ENCODE measurements around the gene RNF43.

GRCh38 chr17:58380207-58381123, 36.9 kb downstream of the RNF43 start:
- TF ChIP-seq CTCF (IDR thresholded peaks at IDR 0.05): no peak
- no peak for TF ChIP-seq POLR2A (IDR thresholded peaks at IDR 0.05)

Measured in body of pancreas (tissue), 4 donors.